ENCODE results near the gene GJA9.
A peak's percentile ranks its signal among the peaks of the same experiment; 100 is the strongest.
"Not testable (repeated sequence)": the region's sequence is repeated elsewhere in the genome, so short reads cannot be mapped to it uniquely, and the experiment has no call there.

The GJA9 gene

DNA sequence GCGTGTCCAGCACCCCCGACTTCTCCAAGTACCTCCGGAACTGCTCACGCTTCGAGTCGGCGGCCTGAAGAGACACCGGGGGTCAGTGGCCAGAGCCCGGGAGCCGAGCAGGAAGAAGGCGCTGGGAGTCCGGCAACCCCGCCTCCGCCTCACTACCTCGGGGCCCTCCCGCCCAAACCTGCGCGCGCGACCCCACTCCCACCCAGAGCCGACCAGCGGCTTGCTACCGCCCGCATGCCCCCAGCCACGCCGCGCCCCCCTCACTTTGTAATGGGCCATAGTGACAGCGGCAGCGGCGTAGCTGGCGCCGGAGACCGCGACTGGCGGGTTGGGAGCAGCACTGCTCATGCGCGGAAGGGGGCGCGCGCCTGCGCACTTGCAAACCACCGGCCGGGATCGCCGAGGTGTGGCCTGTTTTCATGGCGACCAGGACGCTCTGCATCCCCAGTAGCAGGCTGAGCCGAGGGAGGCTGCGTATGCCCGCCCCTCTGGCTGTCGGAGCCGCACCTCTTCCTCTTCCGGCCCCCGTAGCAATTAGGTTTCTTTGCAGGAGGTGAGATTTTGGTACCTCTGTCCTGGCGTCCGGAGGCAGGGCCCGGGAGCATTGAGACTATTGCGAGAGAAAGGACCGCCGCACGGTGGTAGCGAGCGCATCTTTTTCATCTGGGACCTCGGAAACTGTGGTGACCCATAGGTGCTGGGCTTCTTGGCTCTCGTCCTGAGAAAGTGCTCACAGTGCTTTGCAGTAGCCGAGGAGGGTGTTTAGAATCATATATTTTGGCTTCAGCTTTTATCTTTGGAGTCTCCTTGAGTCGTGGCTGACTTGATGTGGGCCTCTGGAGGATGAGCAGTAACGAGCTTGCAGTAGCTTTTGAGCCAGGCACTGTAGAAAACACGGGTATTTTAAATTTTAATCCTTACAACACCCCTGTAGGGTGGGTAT, 8.1 kb downstream of the GJA9 start, which contains the start of gene MYCBP:
TSS of gene MYCBP (minus strand) at position 322 of the 943 bp plus-strand sequence. CDS start at position 279, 43 bp downstream.
- peak; percentile 99 for DNase-seq (ENCODE audit: low spot score)

DNA sequence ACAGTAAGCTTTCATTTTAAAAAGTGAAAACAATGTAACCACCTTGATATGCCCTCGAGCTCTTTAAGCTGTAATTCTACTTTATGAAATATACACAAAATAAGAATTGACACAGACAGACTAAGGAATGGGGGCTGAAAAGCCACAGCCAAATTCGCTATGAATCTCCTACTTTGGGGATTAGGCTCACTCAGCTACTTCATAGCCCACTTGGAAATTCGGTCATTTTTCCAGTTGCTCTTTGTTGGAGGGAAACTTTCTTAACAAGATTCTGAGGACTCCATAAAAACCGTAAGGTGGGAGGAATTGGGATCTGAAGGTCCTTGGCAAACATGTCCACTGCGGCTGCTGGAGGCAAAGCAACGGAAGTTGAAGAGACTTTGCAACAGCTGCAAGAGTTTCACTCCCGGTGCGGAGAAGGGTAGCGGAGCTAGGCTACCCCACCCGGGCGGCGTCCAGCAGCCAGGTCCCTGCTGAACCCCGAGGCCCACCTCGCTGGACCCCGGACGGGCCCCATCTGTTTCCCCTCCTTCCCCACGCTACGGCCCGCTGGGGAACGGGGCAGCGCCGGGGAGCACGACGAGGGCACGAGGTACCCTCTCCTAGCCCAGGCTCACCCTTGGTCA, 8.9 kb downstream of the GJA9 start:
- DNase-seq (ENCODE audit: low spot score) = no peak

DNA sequence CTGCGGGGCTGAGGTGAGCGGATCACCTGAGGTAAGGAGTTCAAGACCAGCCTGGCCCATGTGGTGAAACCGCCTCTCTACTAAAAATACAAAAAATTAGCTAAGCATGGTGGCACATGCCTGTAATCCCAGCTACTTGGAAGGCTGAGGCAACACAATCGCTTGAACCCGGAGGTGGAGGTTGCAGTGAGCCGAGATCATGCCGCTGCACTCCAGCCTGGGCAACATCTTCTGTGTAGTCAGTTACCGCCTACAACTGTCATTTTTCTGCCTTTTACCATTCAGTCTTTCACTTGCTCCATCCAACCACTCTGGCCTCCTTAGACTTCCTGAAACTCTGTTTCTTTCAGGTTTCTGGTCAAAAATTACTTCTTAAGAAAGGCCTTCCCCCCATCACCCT, 10.4 kb downstream of the GJA9 start:
- DNase-seq (ENCODE audit: low spot score) = no peak

DNA sequence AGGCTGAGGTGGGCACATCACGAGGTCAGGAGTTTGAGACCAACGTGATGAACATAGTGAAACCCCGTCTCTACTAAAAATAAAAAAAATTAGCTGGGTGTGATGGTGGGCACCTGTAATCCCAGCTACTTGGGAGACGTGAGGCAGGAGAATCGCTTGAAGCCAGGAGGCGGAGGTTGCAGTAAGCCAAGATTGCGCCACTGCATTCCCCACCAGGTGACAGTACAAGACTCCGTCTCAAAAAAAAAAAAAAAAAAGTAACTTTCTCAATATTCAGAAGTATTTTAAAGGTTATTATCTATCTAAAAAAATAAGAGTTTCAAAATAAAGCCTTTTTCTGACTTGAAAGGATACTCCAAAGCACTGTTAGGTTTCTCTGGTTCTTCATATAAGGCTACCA, 14.2 kb downstream of the GJA9 start:
- DNase-seq (ENCODE audit: low spot score) = no peak

DNA sequence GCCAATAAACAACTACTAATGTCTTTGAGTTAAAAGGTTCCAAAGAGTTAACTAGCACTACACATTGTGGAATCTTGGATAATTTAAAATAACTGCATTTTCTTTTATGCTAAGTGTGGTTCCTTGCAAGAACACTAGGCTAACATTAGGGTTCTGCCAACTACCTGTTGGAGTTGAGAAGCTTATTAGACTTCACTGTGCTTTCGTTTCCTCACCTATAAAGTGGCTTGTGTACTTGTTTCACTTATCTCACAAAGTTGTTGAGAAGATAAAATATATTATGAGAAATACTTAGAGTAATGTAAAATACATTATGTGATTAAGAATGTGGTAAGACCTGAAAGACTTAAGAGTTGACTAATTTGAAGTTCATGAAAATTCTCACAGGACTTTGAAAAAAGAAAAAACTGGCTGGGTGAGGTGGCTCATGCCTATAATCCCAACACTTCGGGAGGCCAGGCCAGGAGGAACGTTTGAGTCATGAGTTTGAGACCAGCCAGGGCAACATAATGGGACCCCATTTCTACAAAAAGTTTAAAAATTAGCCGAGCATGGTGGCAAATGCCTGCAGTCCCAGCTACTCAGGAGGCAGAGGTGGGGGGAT, 16.2 kb downstream of the GJA9 start:
- no peak for DNase-seq (ENCODE audit: low spot score)

DNA sequence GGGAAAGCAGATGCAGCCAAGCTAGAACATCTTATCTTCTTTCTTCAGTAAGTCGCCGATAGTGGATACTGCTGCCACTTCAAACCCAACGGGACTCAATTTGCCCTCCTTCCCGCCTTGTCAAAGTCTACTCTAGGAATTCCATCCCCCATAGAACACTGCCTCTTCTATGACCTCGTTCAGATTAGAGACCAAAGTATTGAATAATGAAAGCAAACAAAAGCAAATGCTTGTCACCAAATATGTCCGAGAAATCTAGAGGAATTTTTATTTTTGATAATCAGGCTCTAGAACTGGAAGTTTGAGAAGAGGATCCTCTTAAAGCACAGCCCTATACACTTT, 21.0 kb downstream of the GJA9 start:
- no peak for DNase-seq (ENCODE audit: low spot score)

DNA sequence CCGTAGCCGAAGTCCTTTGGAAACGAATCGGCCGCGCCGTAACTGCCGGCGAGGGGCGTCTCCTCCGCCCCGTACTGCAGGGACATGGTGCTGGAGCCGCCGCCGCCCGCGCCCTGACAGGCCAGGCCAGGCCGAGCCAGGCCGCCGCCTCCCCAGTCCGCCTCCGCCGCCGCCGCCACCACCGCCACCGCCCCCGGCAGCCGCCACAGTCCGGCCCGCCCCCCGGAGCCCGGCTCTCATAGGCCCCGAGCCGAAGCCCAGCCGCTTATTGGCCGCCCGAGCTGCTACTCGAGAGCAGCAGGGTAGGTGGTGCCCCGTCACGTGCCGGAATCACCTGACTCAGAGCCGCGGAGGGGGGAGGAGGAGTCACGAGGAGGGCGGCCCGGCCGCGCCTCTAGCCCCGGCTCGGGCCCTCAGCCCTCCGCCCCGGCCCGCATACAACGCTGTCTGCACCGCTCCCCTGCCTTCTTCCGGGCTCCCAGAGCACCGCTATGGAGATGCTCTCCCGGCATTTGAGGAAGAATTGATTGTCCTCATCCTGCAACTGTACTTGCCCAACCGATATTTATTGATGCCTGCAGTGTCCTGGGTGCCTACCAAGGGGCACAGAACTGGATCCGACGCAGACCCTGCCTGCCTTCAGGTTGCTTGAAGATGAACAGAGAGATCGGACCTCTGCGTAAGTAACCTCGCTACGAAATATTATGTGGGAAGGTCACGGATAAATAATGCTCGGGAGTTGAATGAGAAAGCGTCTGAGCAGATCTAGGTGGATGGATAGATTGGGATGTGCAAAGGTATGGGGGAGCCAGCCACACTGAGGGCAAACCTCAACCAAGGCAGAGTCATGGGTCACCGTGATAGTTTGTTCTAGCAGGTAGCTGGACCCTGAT, 21.6 kb downstream of the GJA9 start, which contains the start of gene RRAGC:
TSS of gene RRAGC (minus strand) at position 212 of the 893 bp plus-strand sequence. CDS start at position 86, 126 bp downstream.
- DNase-seq (ENCODE audit: low spot score) = peak; percentile 98

DNA sequence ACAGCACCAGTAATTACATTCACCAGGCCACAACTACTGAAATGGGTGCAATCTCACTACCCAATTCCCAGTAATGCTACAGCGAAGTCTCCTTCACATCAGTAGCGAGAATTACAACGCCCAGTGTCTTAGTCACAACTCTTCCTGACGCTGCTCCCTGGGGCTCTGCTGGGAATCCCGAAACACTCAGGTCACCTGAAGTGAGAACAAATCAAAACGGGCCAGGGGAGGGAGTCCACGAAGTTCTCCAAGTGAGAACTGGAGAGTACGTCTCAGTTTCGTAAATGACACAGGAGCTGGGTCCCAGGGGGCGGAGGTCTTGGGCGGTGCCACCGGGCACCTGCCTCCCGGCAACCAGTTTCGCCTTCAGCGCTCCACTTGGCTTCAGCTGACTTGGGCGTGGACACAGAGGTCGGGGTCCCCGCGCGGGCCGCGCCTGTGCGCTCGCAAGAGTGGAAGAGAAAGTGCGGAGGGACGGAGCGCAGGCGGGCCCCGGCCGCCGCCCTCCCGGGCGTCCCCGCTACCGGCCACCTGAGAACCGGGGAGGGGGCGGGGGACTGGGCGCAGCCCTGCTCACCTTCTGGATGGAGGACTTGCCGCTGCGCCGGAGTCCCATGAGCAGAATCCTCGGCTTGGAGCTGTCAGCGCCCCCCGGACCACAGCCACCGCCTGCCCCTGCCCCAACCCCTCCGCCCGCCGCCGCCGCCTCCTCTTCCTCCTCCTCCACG, 22.4 kb downstream of the GJA9 start:
- DNase-seq (ENCODE audit: low spot score) = peak; percentile 16

DNA sequence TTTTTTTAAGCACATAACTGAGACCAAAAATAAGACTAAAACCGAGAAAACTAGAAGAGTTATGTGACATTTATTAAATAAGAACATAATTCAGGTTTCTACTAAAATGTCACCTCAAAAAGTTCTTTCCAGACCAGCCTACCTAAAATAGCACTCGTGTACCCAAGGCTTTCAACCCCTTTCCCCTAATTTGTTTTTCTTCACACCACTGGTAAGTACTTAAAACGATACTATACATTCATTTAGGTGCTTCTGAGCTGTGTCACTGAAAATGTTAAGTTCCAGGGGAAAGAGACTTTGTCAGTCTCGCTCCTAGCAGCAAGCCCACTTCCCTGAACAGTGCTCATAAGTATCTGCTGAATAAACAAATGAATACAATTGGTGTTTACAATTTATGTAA, 28.6 kb downstream of the GJA9 start:
- DNase-seq (ENCODE audit: low spot score) = no peak

DNA sequence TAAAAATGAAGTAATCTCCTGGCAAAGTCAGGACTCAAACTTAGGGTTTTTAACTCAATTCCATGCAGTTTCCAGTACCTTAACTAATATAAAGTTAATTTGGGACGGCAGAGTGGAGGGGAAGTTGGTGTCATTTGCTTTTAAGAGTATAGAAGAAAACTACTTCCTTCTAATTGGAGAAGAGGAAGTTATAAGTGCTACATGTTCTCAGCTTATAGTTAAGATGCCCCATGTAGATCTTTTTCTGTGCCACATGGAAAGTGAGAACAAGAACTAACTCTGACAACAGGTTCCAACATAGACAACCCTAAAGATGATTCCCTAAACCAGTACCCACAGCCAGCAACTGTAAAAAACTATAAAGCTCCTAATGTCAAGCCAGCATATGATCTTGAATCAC, 33.3 kb downstream of the GJA9 start:
- DNase-seq (ENCODE audit: low spot score) = peak; percentile 19

DNA sequence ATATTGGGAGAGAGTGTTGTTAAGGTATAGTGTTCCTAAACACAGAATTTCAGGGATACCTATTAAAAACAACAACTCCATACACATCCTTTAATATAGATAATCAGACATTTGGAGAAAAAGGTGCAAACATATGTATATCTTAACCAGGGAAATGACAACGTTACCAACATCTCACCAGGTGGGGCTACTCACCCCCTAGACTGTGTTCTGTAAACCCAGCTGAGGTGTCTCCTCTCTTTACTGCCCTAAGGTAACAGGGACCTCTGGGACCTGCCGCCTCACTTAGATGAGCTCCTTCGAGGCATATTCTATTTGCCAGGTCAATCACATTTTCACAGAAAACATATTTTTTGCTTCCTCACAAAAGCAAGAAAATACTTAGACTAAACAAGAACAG, 35.2 kb downstream of the GJA9 start:
- DNase-seq (ENCODE audit: low spot score) = no peak

DNA sequence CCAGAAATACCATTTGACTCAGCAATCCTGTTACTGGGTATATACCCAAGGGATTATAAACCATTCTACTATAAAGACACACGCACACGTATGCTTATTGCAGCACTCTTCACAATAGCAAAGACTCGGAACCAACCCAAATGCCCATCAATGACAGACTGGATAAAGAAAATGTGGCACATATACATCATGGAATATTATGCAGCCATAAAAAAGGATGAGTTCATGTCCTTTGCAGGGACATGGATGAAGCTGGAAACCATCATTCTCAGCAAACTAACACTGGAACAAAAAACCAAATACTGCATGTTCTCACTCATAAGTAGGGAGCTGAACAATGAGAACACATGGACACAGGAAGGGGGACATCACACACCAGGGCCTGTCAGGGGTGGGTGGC, 36.3 kb downstream of the GJA9 start:
- DNase-seq (ENCODE audit: low spot score) = not testable (repeated sequence)

DNA sequence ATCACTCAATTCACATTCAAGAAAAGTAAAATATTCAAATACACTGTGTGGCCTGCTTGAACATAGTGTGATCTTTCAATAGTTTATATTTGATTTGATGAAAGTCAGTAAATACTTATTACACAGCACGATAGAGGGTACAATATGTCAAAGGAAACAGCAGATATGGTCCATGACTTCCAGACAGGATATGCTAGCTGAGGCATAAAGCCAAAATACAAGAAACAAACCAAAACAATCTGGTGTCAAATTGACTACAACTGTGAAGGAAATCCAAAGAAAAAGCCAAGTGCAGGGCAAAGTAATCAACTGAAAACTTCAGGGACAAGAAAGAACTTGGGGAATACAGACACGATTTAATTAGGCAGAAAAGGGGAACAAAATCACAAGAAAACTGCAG, 41.1 kb downstream of the GJA9 start:
- DNase-seq (ENCODE audit: low spot score) = no peak

DNA sequence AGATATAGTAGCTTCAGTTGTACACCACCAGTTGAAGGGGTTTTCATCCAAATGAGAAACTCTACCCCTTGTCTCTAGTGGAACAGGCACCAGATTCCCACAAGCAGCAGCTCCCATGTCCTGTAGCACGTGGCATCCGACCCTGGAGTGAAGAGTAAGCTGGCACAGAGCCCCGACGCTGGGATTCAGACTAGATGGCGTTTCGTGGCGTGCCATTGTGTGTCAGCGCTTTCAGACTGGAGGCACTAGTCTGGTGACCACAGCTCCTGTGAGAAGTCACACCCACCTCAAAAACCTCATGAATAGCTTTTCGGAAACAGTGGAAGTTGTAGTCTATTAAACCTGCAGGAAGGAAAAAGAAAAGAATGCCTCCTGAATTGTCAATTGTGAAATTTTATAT, 42.0 kb downstream of the GJA9 start:
- DNase-seq (ENCODE audit: low spot score) = no peak

DNA sequence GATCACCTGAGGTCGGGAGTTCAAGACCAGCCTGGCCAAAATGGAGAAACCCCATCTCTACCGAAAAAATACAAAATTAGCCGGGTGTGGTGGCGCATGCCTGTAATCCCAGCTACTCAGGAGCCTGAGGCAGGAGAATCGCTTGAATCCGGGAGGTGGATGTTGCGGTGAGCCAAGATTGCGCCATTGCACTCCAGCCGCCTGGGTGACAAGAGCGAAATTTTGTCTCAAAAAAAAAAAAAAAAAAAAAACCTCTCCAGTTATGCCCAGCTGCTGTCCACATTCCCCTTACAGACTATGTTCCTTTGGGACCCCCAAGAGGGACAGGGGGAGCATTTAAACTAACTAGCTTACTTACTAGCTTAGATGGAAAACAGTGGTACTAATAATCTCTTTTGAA, 45.1 kb downstream of the GJA9 start:
- not testable (repeated sequence) for DNase-seq (ENCODE audit: low spot score)

DNA sequence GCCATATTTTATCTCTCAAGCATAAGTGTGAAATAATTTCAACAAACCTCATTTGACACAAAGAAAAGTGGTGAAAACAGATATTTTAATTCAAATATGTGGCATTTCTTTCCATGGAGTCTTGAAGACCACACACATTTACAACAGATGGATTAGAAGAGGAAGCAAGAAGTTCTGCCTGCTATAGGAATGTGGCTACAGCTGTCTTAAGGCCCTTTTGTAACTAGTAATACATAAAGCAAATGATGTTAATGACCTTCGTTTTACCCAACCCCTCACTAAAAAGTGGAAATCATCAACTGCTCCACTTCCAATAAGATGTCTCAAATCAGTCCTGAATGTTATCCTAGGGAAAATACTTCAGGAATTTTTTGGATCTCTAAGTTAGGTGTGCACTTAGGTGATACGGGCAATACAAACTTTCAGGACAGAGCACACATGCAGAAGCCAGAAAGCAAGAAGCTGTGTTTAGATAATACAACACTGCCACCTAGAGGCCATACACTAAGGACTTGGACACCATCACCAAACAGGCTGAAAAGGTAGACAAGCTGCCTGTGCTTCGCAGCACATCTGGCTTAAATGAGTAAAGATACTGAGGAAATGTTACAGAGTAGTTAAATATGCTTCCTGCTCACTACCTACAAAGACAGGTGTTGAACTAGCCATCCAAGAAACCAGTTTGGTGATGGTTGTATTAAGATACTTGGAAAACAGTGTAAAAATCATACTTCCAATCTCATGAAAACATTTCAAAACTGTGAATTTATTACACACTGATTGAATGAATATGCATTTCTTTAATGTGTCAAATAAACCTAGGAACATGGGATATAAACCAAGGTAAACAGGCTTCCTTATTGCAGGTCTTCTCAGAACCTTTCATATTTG, 46.2 kb downstream of the GJA9 start:
- DNase-seq (ENCODE audit: low spot score) = peak; percentile 92

DNA sequence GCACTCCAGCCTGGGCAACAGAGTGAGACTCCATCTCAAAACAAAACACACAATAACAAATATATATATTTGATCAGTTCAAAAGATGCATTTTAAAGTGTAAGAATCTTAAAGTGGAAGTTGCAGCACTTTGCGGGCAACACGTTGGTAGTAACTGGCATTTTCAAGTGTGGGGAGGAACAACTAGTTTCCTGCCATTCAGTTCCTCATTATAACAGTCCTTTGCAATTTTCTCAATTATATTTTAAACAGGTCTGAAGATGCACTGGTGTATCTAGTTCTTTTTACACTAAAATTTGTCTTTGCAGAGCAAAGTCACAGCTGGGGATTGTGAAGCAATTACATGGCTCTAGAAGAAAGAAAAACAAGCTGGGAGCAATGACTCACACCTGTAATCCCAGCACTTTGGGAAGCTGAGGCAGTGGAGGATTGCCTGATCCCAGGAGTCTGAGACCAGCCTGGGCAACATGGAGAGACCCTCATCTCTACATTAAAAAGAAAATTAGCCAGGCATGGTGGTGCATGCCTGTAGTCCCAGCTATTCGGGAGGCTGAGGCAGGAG, 47.1 kb downstream of the GJA9 start:
- no peak for DNase-seq (ENCODE audit: low spot score)

DNA sequence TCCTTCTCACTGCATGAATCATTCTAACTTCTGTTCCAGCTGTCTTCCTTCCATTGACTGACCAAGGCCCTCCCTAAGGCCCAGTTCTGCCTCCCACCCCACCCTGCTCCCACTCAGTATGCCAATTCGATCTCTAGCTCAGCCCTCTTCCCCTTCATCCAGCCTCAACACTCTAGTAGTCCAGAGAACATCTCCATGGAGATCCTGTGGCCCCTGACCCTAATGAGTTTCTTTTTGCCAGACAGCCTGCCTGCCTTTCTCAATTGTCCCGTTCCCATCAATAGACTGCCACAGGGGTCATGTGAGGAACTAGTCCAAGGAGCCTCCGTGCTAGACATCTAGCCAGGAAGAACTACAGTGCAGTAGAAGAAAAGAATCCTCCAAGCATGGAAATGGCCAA, 48.2 kb downstream of the GJA9 start:
- peak; percentile 56 for DNase-seq (ENCODE audit: low spot score)

DNA sequence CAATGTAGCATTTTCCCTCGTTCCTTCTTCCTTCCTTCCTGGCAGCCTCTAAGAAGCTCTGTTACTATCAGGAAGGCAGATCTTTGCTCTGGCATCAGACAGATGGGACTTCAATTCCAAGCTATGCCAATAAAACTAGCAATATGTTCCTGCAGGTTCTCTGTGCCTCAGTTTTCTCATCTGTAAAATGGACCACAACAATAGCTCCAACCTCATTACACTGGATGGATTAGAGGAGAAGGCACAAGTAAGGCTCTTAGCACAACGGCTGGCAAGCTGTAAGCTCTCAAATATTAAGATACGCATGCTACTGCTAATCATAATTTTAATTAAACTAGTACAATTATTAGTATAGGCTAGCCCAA, 49.0 kb downstream of the GJA9 start:
- DNase-seq (ENCODE audit: low spot score) = no peak
